Measurements from ENCODE around the gene JAG1.

GRCh38 chr20:10706460-10706811 is 32.6 kb upstream of the JAG1 start:
- TF ChIP-seq CTCF (conservative IDR thresholded peaks at IDR 0.05; ENCODE audit: low read depth, low read length): no peak
- no peak for TF ChIP-seq USF2 (IDR thresholded peaks at IDR 0.05; ENCODE audit: low read depth, low read length)
- TF ChIP-seq POLR2A (IDR thresholded peaks at IDR 0.05; ENCODE audit: low read depth, low read length): no peak

Measured in IMR-90 (cell line).